ENCODE results near the gene EFCAB13. TPM values are rescaled to one million over a fixed set of nuclear protein-coding genes. Genes with fewer than 3 reads are reported as not detected.

The EFCAB13 gene, protein sequence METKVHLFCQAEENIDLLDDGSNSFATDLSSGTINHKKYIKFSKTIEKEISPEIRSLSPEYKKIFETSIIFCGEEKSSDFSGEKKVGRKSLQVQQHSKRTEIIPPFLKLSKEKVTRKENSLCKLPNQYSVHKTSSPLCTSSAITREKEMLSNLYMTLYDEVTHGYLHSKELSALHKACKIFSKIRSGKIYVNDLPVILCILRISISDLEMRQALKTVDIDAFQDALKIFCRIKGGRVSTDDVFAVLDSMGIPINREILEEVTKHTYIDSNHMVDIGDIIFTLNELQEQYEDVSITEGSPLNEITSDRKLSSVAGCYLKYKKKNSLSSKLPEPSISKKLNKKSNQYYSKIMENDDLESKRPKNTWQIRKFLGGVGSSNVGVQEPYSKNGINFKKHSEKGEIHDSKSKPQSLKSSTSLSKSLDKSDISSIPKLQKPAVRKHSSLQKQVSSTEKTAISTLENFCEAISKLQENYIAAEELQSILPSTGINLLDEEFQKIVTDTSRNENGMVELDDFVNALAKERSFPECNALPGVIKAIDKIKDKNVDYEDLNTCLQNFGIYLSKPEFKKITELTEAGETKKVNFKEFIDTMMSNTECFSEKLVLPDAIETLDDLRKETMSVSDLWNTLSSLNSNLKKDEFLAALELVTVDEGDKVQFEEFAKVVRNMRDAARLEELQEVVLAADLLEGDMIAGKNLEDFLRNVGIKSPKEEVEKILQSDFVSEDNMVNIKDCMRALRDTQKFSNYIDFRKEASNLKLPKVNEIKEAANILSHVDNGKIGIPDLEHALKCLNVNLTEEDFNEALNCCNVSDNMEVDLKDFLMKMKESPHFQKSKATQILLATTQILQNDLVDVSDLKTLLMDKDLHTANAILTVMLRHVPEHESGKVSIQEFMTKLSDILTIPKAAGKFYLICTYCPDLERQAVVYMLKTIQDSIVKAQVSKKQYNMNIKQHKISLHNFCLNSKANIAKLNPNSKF
- 3.3 TPM for total RNA-seq (ENCODE audit: unreplicated experiment)
- long read RNA-seq, result 0 reads

DNA sequence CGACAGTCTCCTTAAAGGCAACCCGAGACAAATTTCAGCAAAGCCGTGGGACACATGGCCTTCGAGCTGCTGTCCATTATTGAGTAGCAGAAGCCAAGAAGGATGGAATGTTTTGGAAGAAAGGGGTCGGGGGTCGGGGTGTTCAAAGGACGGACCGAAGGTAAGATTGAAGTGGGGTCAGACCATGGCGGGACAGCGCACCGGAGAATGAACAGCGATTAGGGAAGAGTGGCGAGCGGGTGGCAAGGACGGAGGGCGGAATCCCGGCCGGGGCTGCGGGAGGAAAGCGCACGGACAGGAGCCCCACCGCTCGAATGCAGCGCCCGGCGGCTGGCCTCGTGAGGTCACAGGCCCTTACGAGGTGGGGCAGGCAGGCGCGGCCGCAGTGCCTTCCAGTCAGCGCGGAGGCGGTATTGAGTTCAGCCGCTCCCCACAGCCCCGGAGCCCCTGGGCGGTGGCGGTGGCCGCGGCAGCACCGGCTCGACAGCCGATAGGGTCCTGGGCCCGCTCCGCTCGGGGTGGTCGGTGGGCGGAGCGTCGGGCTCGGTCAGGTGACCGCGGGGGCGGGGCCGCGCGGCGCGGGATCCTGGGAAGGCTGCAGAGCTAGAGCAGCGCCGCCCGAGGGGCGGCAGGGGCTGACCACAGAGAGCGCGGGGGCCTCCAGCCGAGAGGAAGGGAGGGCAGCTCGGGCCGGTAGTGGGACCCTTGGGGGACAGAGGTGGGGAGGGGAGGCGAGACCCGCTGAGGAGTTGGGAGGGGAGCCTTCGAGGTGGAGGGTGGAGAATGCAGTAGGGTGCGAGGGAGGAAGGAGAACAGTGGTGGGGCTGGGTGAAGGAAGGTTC is at the start of gene EFCAB13:
Gene EFCAB13 (plus strand): TSS at position 574 of the 842 bp plus-strand sequence. CDS start 4,399 bp downstream, outside the sequence.
- Mint-ChIP-seq H3K36me3 (ENCODE audit: unreplicated experiment) (peaks cover 11% of the 10 kb centered on the region), H3K27me3 (ENCODE audit: unreplicated experiment) (peaks cover 9% of the 10 kb centered on the region), H3K9me3 (ENCODE audit: unreplicated experiment) (peaks cover 17% of the 10 kb centered on the region), H3K4me1 (ENCODE audit: low read depth, unreplicated experiment) (peaks cover 2% of the 10 kb centered on the region), H3K27ac (ENCODE audit: unreplicated experiment) (peak within 1 kb of the TSS; percentile 94), H3K4me3 (ENCODE audit: unreplicated experiment) (peak within 1 kb of the TSS; percentile 91)
- DNase-seq, result peak; percentile 95
- TF ChIP-seq, protein P1, sequence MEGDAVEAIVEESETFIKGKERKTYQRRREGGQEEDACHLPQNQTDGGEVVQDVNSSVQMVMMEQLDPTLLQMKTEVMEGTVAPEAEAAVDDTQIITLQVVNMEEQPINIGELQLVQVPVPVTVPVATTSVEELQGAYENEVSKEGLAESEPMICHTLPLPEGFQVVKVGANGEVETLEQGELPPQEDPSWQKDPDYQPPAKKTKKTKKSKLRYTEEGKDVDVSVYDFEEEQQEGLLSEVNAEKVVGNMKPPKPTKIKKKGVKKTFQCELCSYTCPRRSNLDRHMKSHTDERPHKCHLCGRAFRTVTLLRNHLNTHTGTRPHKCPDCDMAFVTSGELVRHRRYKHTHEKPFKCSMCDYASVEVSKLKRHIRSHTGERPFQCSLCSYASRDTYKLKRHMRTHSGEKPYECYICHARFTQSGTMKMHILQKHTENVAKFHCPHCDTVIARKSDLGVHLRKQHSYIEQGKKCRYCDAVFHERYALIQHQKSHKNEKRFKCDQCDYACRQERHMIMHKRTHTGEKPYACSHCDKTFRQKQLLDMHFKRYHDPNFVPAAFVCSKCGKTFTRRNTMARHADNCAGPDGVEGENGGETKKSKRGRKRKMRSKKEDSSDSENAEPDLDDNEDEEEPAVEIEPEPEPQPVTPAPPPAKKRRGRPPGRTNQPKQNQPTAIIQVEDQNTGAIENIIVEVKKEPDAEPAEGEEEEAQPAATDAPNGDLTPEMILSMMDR (IDR thresholded peaks at IDR 0.05; ENCODE audit: partially characterized antibody, unreplicated experiment), result no peak

DNA sequence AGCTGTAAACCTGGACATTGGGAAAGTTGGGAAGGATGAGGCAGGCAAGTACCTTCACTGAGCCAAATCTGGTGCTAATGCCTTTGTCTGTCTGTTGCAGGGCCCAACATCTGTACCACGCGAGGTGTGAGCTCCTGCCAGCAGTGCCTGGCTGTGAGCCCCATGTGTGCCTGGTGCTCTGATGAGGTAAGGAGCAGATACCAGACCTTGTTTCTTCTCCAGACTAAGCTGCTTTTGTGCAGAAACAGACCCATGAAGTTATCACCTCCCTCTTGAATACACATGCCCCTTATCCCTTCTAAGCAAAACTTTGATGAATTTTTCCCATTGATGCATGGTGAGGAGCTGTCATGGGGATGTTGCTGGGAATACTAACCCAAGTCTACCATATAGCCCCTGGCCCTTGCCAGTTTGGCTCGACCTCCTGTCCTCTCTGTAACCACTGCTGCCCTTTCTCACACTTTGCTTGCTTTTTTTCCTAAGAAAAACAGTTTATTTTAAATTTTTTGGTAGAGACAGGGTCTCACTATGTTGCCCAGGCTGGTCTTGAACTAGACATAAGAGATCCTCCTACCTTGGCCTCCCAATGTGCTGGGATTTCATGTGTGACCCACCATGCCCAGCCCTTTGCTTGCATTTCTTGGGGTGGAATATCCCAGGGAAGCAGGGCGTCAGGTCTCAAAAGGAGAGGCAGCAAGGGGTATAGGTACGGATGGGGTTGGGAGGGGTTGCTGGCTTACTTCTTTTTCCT is 49.3 kb upstream of the EFCAB13 start:
- peaks cover 15% of the 10 kb centered on the region for H3K4me1 Mint-ChIP-seq (ENCODE audit: low read depth, unreplicated experiment)

DNA sequence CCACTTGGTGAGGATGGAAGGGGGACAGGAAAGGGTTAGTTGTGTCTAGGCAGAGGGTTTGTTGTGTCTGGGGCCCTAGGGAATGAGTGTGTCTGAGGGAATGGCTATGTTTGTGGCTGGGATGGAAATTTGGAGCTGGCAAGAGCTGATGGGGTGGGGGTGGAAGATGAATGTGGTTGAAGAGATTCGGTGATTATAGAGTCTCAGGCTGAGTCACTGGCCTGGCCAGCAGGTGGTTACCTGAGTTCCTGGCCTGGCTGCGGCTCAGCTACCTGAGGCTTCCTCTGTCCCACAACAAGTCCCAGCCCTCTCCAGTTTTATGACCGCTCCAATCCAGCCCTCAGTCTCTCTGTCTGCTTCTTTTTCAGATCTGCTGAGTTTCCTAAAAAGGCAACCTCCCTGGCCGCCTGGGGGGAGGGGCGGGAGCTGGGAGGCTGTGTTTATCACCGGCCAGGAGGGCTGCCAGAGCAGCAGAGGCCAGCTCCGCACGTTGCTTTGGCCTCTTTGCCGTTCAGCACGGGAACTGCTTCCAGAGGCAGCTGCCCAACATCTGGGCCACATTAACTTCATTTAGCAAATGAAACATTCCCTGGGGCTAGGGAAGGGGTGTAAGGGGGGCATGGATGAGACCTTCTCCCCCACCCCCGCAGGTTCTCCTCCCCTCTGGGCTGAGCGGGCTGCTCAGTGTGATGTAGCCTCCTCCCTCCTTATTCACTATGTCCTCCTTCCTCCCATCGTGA is 48.3 kb upstream of the EFCAB13 start:
- Mint-ChIP-seq H3K36me3 (ENCODE audit: unreplicated experiment) (no peaks in the 10 kb centered on the region), H3K27ac (ENCODE audit: unreplicated experiment) (no peak overlapping the region), H3K9me3 (ENCODE audit: unreplicated experiment) (no peaks in the 10 kb centered on the region), H3K27me3 (ENCODE audit: unreplicated experiment) (no peaks in the 10 kb centered on the region), H3K4me3 (ENCODE audit: unreplicated experiment) (peak overlapping the region; percentile 10), H3K4me1 (ENCODE audit: low read depth, unreplicated experiment) (peaks cover 15% of the 10 kb centered on the region)
- TF ChIP-seq, protein P1 (IDR thresholded peaks at IDR 0.05; ENCODE audit: partially characterized antibody, unreplicated experiment), result no peak
- DNase-seq, result peak; percentile 62

More for the DNA sequence above, 49.3 kb upstream of the EFCAB13 start:
- no peak overlapping the region for H3K27ac Mint-ChIP-seq (ENCODE audit: unreplicated experiment)
- H3K36me3 Mint-ChIP-seq (ENCODE audit: unreplicated experiment), result no peaks in the 10 kb centered on the region
- H3K27me3 Mint-ChIP-seq (ENCODE audit: unreplicated experiment), result no peaks in the 10 kb centered on the region
- peaks cover 1% of the 10 kb centered on the region for H3K9me3 Mint-ChIP-seq (ENCODE audit: unreplicated experiment)
- no peak overlapping the region for H3K4me3 Mint-ChIP-seq (ENCODE audit: unreplicated experiment)
- TF ChIP-seq, protein P1 (IDR thresholded peaks at IDR 0.05; ENCODE audit: partially characterized antibody, unreplicated experiment), result no peak
- no peak for DNase-seq

DNA sequence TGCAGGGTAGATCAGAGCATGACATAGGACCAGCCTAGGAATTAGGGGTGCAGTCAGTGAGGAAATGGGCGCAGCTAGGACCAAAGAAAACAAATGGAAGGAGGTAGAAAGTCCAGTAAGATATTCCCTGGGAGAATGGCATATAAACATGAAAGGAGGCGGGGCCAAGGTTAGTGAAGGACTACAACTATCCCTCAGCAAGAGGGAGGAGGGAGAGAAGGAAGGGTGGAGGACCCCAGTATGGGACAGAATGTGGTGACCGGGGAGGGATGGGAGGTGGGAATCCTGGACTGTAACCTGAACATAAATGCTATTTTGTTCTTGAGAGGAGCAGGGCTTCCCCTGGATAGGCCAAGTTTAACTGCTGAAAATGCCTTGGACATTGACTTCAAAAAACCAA is 47.3 kb upstream of the EFCAB13 start:
- peak overlapping the region; percentile 43 for H3K27ac Mint-ChIP-seq (ENCODE audit: unreplicated experiment)
- H3K36me3 Mint-ChIP-seq (ENCODE audit: unreplicated experiment), result no peaks in the 10 kb centered on the region
- TF ChIP-seq, protein P1 (IDR thresholded peaks at IDR 0.05; ENCODE audit: partially characterized antibody, unreplicated experiment), result no peak
- peaks cover 15% of the 10 kb centered on the region for H3K4me1 Mint-ChIP-seq (ENCODE audit: low read depth, unreplicated experiment)
- no peaks in the 10 kb centered on the region for H3K9me3 Mint-ChIP-seq (ENCODE audit: unreplicated experiment)
- no peaks in the 10 kb centered on the region for H3K27me3 Mint-ChIP-seq (ENCODE audit: unreplicated experiment)
- no peak for DNase-seq
- no peak overlapping the region for H3K4me3 Mint-ChIP-seq (ENCODE audit: unreplicated experiment)
